Activated T-helper 2 cell treated with anti-CD3 and anti-CD28 coated beads, Interferon-gamma antibody, Interleukin-2, Interleukin-4, amounts not matched to agents 10 μg/mL and 5 μg/mL and 100 μg/mL, durations not matched to agents 14 hours and 24 hours and 36 hours (primary cell): Measurements from ENCODE around the gene TAF11L13. TPM values are rescaled to one million over a fixed set of nuclear protein-coding genes. Genes with fewer than 3 reads are reported as not detected.
"Not testable (repeated sequence)": the region's sequence is repeated elsewhere in the genome, so short reads cannot be mapped to it uniquely, and the experiment has no call there.

Experiments used
- DNase-seq: peaks from one replicate; pipeline ENCODE4 v3.0.0; 2021; ENCODE audit warnings: low spot score
- H3K27ac Mint-ChIP-seq: one replicate; pipeline ENCODE4 v1.8.0; 2021; ENCODE audit warnings: mixed read lengths
- H3K27me3 Mint-ChIP-seq: one replicate; pipeline ENCODE4 v1.8.0; 2021; ENCODE audit warnings: low read depth, mixed read lengths
- H3K36me3 Mint-ChIP-seq: one replicate; pipeline ENCODE4 v1.8.0; 2021; ENCODE audit warnings: low read depth, mixed read lengths
- H3K4me1 Mint-ChIP-seq: one replicate; pipeline ENCODE4 v1.8.0; 2021; ENCODE audit warnings: low read depth, mixed read lengths
- H3K4me3 Mint-ChIP-seq: one replicate; pipeline ENCODE4 v1.8.0; 2021; ENCODE audit warnings: low read depth, mild to moderate bottlenecking, moderate library complexity, mixed read lengths
- H3K9me3 Mint-ChIP-seq: one replicate; pipeline ENCODE4 v1.8.0; 2021; ENCODE audit warnings: mixed read lengths
- intact Hi-C: fragments of 100-400 bp; cut with micrococcal nuclease; formaldehyde crosslinking; loops from one replicate; pipeline ENCODE4 v1.15.1; 2023
- total RNA-seq: library from RNA; stranded (reverse); gene quantifications from 2 replicates; pipeline ENCODE4 v1.2.3, GENCODE V29; 2022

TAF11L13 gene
- not detected in 2 replicates for total RNA-seq

DNA sequence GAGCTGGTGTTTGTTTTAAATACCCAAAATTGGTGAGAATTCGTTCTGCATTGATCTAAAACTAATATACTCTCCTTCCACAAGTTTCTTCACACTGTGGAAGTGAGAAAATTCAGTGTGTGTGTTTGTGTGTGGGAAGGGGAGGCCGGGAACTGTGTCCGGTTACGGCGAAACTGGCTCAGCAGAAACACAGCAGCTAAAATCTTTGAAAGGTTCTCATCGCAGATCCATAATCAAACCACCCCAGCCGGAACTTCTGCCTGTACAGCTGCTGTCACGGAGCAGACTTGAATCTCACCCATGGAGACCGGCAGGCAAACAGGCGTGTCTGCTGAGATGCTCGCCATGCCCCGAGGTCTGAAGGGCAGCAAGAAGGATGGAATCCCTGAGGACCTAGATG, at the start of gene TAF11L13:
Gene TAF11L13, plus strand, starts transcription at position 301 of the 400 bp plus-strand sequence.
- intact Hi-C loops, result not testable (repeated sequence)

DNA sequence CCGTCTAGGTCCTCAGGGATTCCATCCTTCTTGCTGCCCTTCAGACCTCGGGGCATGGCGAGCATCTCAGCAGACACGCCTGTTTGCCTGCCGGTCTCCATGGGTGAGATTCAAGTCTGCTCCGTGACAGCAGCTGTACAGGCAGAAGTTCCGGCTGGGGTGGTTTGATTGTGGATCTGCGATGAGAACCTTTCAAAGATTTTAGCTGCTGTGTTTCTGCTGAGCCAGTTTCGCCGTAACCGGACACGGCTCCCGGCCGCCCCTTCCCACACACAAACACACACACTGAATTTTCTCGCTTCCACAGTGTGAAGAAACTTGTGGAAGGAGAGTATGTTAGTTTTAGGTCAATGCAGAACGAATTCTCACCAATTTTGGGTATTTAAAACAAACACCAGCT, 46.2 kb upstream of the TAF11L13 start, which contains the start of gene TAF11L7:
Gene TAF11L7, minus strand, starts transcription at position 101 of the 400 bp plus-strand sequence.
- H3K27me3 Mint-ChIP-seq, H3K27ac Mint-ChIP-seq, H3K4me3 Mint-ChIP-seq, H3K9me3 Mint-ChIP-seq, H3K36me3 Mint-ChIP-seq, intact Hi-C loops, DNase-seq, H3K4me1 Mint-ChIP-seq: not testable (repeated sequence)

More for the DNA sequence above, at the start of gene TAF11L13:
- H3K36me3 Mint-ChIP-seq, H3K4me3 Mint-ChIP-seq, DNase-seq, H3K4me1 Mint-ChIP-seq, H3K27ac Mint-ChIP-seq, H3K27me3 Mint-ChIP-seq: not testable (repeated sequence)
- H3K9me3 Mint-ChIP-seq, result peaks cover 33% of the 10 kb centered on the region

DNA sequence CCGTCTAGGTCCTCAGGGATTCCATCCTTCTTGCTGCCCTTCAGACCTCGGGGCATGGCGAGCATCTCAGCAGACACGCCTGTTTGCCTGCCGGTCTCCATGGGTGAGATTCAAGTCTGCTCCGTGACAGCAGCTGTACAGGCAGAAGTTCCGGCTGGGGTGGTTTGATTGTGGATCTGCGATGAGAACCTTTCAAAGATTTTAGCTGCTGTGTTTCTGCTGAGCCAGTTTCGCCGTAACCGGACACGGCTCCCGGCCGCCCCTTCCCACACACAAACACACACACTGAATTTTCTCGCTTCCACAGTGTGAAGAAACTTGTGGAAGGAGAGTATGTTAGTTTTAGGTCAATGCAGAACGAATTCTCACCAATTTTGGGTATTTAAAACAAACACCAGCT, 41.0 kb upstream of the TAF11L13 start, which contains the start of gene TAF11L8:
Gene TAF11L8, minus strand, starts transcription at position 101 of the 400 bp plus-strand sequence.
- intact Hi-C loops, H3K9me3 Mint-ChIP-seq, H3K36me3 Mint-ChIP-seq, H3K4me3 Mint-ChIP-seq, H3K4me1 Mint-ChIP-seq, H3K27me3 Mint-ChIP-seq, DNase-seq, H3K27ac Mint-ChIP-seq: not testable (repeated sequence)

DNA sequence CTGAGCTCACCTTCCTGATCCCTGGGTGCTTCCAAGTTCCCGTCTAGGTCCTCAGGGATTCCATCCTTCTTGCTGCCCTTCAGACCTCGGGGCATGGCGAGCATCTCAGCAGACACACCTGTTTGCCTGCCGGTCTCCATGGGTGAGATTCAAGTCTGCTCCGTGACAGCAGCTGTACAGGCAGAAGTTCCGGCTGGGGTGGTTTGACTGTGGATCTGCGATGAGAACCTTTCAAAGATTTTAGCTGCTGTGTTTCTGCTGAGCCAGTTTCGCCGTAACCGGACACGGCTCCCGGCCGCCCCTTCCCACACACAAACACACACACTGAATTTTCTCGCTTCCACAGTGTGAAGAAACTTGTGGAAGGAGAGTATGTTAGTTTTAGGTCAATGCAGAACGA, 37.6 kb upstream of the TAF11L13 start, which contains the start of gene TAF11L9:
Gene TAF11L9, minus strand, starts transcription at position 140 of the 400 bp plus-strand sequence.
- H3K4me1 Mint-ChIP-seq, DNase-seq, H3K27ac Mint-ChIP-seq, H3K9me3 Mint-ChIP-seq, H3K36me3 Mint-ChIP-seq, H3K27me3 Mint-ChIP-seq, intact Hi-C loops, H3K4me3 Mint-ChIP-seq: not testable (repeated sequence)

- peaks cover 18% of the 10 kb centered on the region for H3K9me3 Mint-ChIP-seq
- H3K4me1 Mint-ChIP-seq, H3K36me3 Mint-ChIP-seq, H3K27me3 Mint-ChIP-seq, H3K4me3 Mint-ChIP-seq, DNase-seq, intact Hi-C loops, H3K27ac Mint-ChIP-seq: not testable (repeated sequence)
These were observed 34.2 kb upstream of the TAF11L13 start, which contains the start of gene TAF11L10 for GRCh38 chr5:17597728-17598127. Gene TAF11L10, minus strand, starts transcription at chr5:17597828.

DNA sequence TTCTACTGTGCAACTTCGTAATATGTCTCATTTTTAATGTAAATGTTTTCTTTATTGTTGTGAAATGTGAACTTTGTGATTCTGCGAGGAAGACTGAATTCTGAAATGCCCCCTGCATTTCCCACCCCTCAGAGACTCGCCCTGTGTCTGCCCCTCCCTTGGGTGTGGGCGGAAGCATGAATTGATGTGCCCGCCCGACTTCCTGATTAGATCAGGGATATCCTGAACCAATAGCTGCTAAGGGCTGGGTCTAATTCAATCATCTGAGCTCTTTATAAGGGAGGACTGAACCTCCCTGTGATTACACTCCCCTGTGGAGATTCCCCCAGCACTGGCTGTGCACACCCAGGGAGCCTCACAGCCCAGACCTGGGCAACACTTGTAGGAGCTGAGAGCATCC, 28.0 kb upstream of the TAF11L13 start, which contains the start of gene TAF11L11:
Gene TAF11L11, plus strand, starts transcription at position 304 of the 400 bp plus-strand sequence.
- intact Hi-C loops, DNase-seq, H3K27me3 Mint-ChIP-seq, H3K27ac Mint-ChIP-seq, H3K4me3 Mint-ChIP-seq, H3K36me3 Mint-ChIP-seq, H3K4me1 Mint-ChIP-seq: not testable (repeated sequence)
- H3K9me3 Mint-ChIP-seq, result peaks cover 49% of the 10 kb centered on the region

- intact Hi-C loops, result no loop called here
- H3K4me3 Mint-ChIP-seq, result no peak overlapping the region
These were observed 26.9 kb upstream of the TAF11L13 start for GRCh38 chr5:17604951-17605350.

DNA sequence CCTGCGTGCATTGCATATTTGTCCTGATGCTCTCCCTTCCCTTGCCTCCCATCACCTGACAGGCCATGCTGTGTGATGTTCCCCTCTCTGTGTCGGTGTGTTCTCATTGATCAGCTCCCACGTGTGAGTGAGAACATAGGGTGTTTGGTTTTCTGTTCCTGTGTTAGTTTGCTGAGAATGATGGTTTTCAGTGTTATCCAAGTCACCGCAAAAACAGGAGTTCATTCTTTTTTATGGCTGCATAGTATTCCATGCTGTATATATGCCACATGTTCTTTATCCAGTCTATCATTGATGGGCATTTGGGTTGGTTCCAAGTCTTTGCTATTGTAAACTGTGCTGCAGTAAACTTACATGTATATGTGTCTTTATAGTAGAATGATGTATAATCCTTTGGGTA, 24.4 kb upstream of the TAF11L13 start:
- H3K4me3 Mint-ChIP-seq, DNase-seq, H3K27ac Mint-ChIP-seq, H3K27me3 Mint-ChIP-seq, H3K36me3 Mint-ChIP-seq, intact Hi-C loops, H3K4me1 Mint-ChIP-seq: not testable (repeated sequence)
- peaks cover 46% of the 10 kb centered on the region for H3K9me3 Mint-ChIP-seq

More at GRCh38 chr5:17604951-17605350, 26.9 kb upstream of the TAF11L13 start:
- DNase-seq, result no peak
- Mint-ChIP-seq H3K36me3 (no peaks in the 10 kb centered on the region), H3K4me1 (no peaks in the 10 kb centered on the region), H3K27me3 (no peaks in the 10 kb centered on the region), H3K27ac (no peak overlapping the region), H3K9me3 (peaks cover 43% of the 10 kb centered on the region)

- intact Hi-C loops, H3K4me3 Mint-ChIP-seq, H3K36me3 Mint-ChIP-seq, H3K4me1 Mint-ChIP-seq, H3K27ac Mint-ChIP-seq, DNase-seq, H3K27me3 Mint-ChIP-seq: not testable (repeated sequence)
- peaks cover 42% of the 10 kb centered on the region for H3K9me3 Mint-ChIP-seq
These were observed 21.8 kb upstream of the TAF11L13 start, which contains the start of gene TAF11L12 for GRCh38 chr5:17610092-17610491. Gene TAF11L12, plus strand, starts transcription at chr5:17610392.

GRCh38 chr5:17614872-17615605, 16.8 kb upstream of the TAF11L13 start:
- no peak for DNase-seq
- H3K27ac Mint-ChIP-seq, result no peak overlapping the region
- H3K4me1 Mint-ChIP-seq, result no peaks in the 10 kb centered on the region
- no peaks in the 10 kb centered on the region for H3K36me3 Mint-ChIP-seq
- H3K27me3 Mint-ChIP-seq, result no peaks in the 10 kb centered on the region
- intact Hi-C loops, result no loop called here
- H3K9me3 Mint-ChIP-seq, result peaks cover 33% of the 10 kb centered on the region
- no peak overlapping the region for H3K4me3 Mint-ChIP-seq

- Mint-ChIP-seq H3K4me3 (no peak overlapping the region), H3K27me3 (no peaks in the 10 kb centered on the region), H3K4me1 (no peaks in the 10 kb centered on the region), H3K27ac (no peak overlapping the region), H3K36me3 (no peaks in the 10 kb centered on the region), H3K9me3 (peaks cover 29% of the 10 kb centered on the region)
- DNase-seq, result no peak
- intact Hi-C loops, result no loop called here
These were observed 12.5 kb upstream of the TAF11L13 start for GRCh38 chr5:17619354-17619753.

GRCh38 chr5:17620627-17621026, 11.3 kb upstream of the TAF11L13 start:
- Mint-ChIP-seq H3K27me3 (no peaks in the 10 kb centered on the region), H3K4me3 (no peak overlapping the region), H3K4me1 (no peaks in the 10 kb centered on the region), H3K36me3 (no peaks in the 10 kb centered on the region), H3K9me3 (peaks cover 29% of the 10 kb centered on the region), H3K27ac (no peak overlapping the region)
- no peak for DNase-seq
- intact Hi-C loops, result no loop called here

GRCh38 chr5:17625686-17626085, 6.2 kb upstream of the TAF11L13 start:
- H3K4me3 Mint-ChIP-seq, result no peak overlapping the region
- no peak for DNase-seq
- intact Hi-C loops, result no loop called here
- peaks cover 17% of the 10 kb centered on the region for H3K9me3 Mint-ChIP-seq
- H3K27me3 Mint-ChIP-seq, result no peaks in the 10 kb centered on the region
- no peaks in the 10 kb centered on the region for H3K4me1 Mint-ChIP-seq
- no peaks in the 10 kb centered on the region for H3K36me3 Mint-ChIP-seq
- H3K27ac Mint-ChIP-seq, result no peak overlapping the region
